IPS DF 6.9 (cell line): ENCODE results near the gene EMC8.

Experiments
- DNase-seq: peaks from one replicate; pipeline ENCODE4 v3.0.0-alpha.2; 2013; ENCODE audit warnings: low read depth, low spot score
- H3K27ac ChIP-seq: one replicate; pipeline ENCODE4 v1.5.1; 2013; ENCODE audit warnings: low read length, control low read depth
- H3K27me3 ChIP-seq: 2 replicates; pipeline ENCODE4 v1.6.1; 2013; ENCODE audit warnings: mild to moderate bottlenecking, low read length; ENCODE audit not compliant: control insufficient read depth, insufficient read depth
- H3K36me3 ChIP-seq: 2 replicates; pipeline ENCODE4 v1.6.1; 2013; ENCODE audit warnings: low read length; ENCODE audit not compliant: control insufficient read depth, insufficient read depth
- H3K4me1 ChIP-seq: 2 replicates; pipeline ENCODE4 v1.6.1; 2013; ENCODE audit warnings: low read length; ENCODE audit not compliant: control insufficient read depth, insufficient read depth
- H3K4me3 ChIP-seq: 2 replicates; pipeline ENCODE4 v1.5.1; 2013; ENCODE audit warnings: mild to moderate bottlenecking, low read length
- H3K9me3 ChIP-seq: 2 replicates; pipeline ENCODE4 v1.6.1; 2013; ENCODE audit warnings: low read length, inconsistent platforms; ENCODE audit not compliant: control insufficient read depth, insufficient read depth
- WGBS: extraction: QIAGEN DNeasy Blood & Tissue Kit; methylation state at CpG from one replicate; pipeline ENCODE4 v1.1.7; 2013; ENCODE audit warnings: mixed read lengths, missing lambda C conversion rate; ENCODE audit not compliant: insufficient read length, insufficient coverage; 5-methylcytosine and 5-hydroxymethylcytosine counted together

Gene EMC8

GRCh38 chr16:85799497-85800320 is at the start of gene EMC8, which contains the start of gene COX4I1:
Gene EMC8 (minus strand): TSS chr16:85799544. CDS start chr16:85799295, 249 bp downstream.
Gene COX4I1 (plus strand): TSS chr16:85799695. CDS start chr16:85801206, 1,511 bp downstream.
- H3K36me3 ChIP-seq, result peaks cover 20% of the 10 kb centered on the region
- H3K9me3 ChIP-seq, result no peaks in the 10 kb centered on the region
- DNase-seq, result peak; percentile 80
- H3K4me3 ChIP-seq, result peak within 1 kb of the TSS; percentile 96
- no peaks in the 10 kb centered on the region for H3K27me3 ChIP-seq
- no peak within 1 kb of the TSS for H3K27ac ChIP-seq
- H3K4me1 ChIP-seq, result no peaks in the 10 kb centered on the region
- no CpG with 5 or more reads among the region's 87 CpGs for WGBS

- no peaks in the 10 kb centered on the region for H3K36me3 ChIP-seq
- no peaks in the 10 kb centered on the region for H3K27me3 ChIP-seq
These were observed 49.6 kb upstream of the EMC8 start for GRCh38 chr16:85848986-85849385.

GRCh38 chr16:85847681-85848601 is 48.6 kb upstream of the EMC8 start:
- Histone ChIP-seq H3K27me3 (no peaks in the 10 kb centered on the region), H3K27ac (no peak overlapping the region), H3K4me1 (no peaks in the 10 kb centered on the region), H3K4me3 (no peak overlapping the region), H3K9me3 (no peaks in the 10 kb centered on the region), H3K36me3 (no peaks in the 10 kb centered on the region)
- no peak for DNase-seq
- WGBS, result no CpG with 5 or more reads among the region's 39 CpGs

More at GRCh38 chr16:85848986-85849385, 49.6 kb upstream of the EMC8 start:
- no peak for DNase-seq
- H3K27ac ChIP-seq, result no peak overlapping the region
- H3K4me3 ChIP-seq, result no peak overlapping the region
- no peaks in the 10 kb centered on the region for H3K4me1 ChIP-seq
- WGBS, result no CpG with 5 or more reads among the region's 9 CpGs
- no peaks in the 10 kb centered on the region for H3K9me3 ChIP-seq

GRCh38 chr16:85847036-85847435 is 47.7 kb upstream of the EMC8 start:
- no peaks in the 10 kb centered on the region for H3K27me3 ChIP-seq
- no peak overlapping the region for H3K4me3 ChIP-seq
- no peaks in the 10 kb centered on the region for H3K9me3 ChIP-seq
- DNase-seq, result no peak
- no peak overlapping the region for H3K27ac ChIP-seq
- H3K36me3 ChIP-seq, result no peaks in the 10 kb centered on the region
- H3K4me1 ChIP-seq, result no peaks in the 10 kb centered on the region
- no CpG with 5 or more reads among the region's 15 CpGs for WGBS

GRCh38 chr16:85846461-85846860 is 47.1 kb upstream of the EMC8 start:
- no peaks in the 10 kb centered on the region for H3K4me1 ChIP-seq
- no peaks in the 10 kb centered on the region for H3K27me3 ChIP-seq
- H3K9me3 ChIP-seq, result no peaks in the 10 kb centered on the region
- no CpG with 5 or more reads among the region's 9 CpGs for WGBS
- H3K36me3 ChIP-seq, result no peaks in the 10 kb centered on the region
- no peak for DNase-seq
- H3K4me3 ChIP-seq, result no peak overlapping the region
- no peak overlapping the region for H3K27ac ChIP-seq

- H3K9me3 ChIP-seq, result no peaks in the 10 kb centered on the region
- DNase-seq, result no peak
- no peak overlapping the region for H3K27ac ChIP-seq
- H3K4me1 ChIP-seq, result no peaks in the 10 kb centered on the region
- no CpG with 5 or more reads among the region's 20 CpGs for WGBS
- no peaks in the 10 kb centered on the region for H3K27me3 ChIP-seq
- no peak overlapping the region for H3K4me3 ChIP-seq
- H3K36me3 ChIP-seq, result no peaks in the 10 kb centered on the region
These were observed 45.9 kb upstream of the EMC8 start for GRCh38 chr16:85845266-85845665.

GRCh38 chr16:85844786-85845185 is 45.4 kb upstream of the EMC8 start:
- H3K27me3 ChIP-seq, result no peaks in the 10 kb centered on the region
- no peak for DNase-seq
- no peaks in the 10 kb centered on the region for H3K36me3 ChIP-seq
- WGBS, result no CpG with 5 or more reads among the region's 15 CpGs
- no peaks in the 10 kb centered on the region for H3K4me1 ChIP-seq
- H3K9me3 ChIP-seq, result no peaks in the 10 kb centered on the region
- no peak overlapping the region for H3K4me3 ChIP-seq
- H3K27ac ChIP-seq, result no peak overlapping the region

GRCh38 chr16:85844169-85844481 is 44.8 kb upstream of the EMC8 start:
- Histone ChIP-seq H3K9me3 (no peaks in the 10 kb centered on the region), H3K36me3 (no peaks in the 10 kb centered on the region), H3K4me3 (no peak overlapping the region), H3K4me1 (no peaks in the 10 kb centered on the region), H3K27me3 (no peaks in the 10 kb centered on the region), H3K27ac (no peak overlapping the region)
- no peak for DNase-seq

- no peaks in the 10 kb centered on the region for H3K9me3 ChIP-seq
- H3K27ac ChIP-seq, result no peak overlapping the region
- WGBS, result 100% methylated on average over 2 of the region's 11 CpGs
- no peaks in the 10 kb centered on the region for H3K4me1 ChIP-seq
- H3K4me3 ChIP-seq, result no peak overlapping the region
- H3K36me3 ChIP-seq, result no peaks in the 10 kb centered on the region
- no peaks in the 10 kb centered on the region for H3K27me3 ChIP-seq
- no peak for DNase-seq
These were observed 44.3 kb upstream of the EMC8 start for GRCh38 chr16:85843471-85844168.

- no peaks in the 10 kb centered on the region for H3K9me3 ChIP-seq
- H3K4me1 ChIP-seq, result no peaks in the 10 kb centered on the region
- no CpG with 5 or more reads among the region's 9 CpGs for WGBS
- no peaks in the 10 kb centered on the region for H3K36me3 ChIP-seq
- H3K27me3 ChIP-seq, result no peaks in the 10 kb centered on the region
- H3K27ac ChIP-seq, result no peak overlapping the region
- H3K4me3 ChIP-seq, result no peak overlapping the region
- DNase-seq, result no peak
These were observed 43.5 kb upstream of the EMC8 start for GRCh38 chr16:85842848-85843247.
